ENCODE measurements around the gene GGCX.

DNA sequence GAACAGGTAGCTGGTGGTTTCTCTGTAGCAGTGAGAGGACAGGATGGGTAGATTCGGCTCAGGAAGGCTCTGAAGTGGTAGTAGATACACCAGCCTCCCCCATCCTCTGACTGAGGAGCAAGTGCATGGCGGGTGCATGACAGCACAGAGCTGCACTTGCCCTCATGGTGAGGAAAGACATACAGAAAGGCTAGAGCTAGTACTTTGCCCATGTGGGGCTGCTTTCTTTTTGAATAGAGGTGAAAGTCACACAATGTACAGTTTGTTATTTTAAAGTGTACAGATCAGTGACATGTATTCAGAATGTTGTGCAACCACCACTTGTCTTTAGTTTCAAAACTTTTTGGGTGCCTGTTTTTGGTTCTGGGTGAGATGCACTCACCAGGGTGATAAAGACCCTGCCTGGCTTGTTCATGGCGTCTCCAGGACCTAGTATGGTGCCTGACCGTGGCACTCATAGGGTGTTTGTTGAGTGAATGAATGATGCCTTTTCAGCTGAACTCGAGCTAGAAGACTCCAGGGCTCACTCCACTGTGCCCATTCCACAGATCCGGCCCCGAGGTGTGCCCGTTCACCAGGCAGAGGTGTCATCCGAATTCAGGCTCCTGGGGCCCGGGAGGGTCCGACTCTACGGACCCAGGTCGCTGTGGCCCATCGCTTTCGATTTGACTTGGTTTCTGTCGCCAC, 22.5 kb upstream of the GGCX start:
- TF ChIP-seq POLR2A (IDR thresholded peaks at IDR 0.05; ENCODE audit: low read depth, low read length): no peak
- no peak for TF ChIP-seq TAF1 (IDR thresholded peaks at IDR 0.05; ENCODE audit: borderline replicate concordance, low read depth, low read length)
